DOHH2 (cell line): ENCODE data around the gene CCL16.
A peak's percentile ranks its signal among the peaks of the same experiment; 100 is the strongest.

Experiments used
- H3F3A ChIP-seq: fragments of 200-600 bp; sonication (generic), shearing (Covaris generic); 2 replicates; pipeline ENCODE4 v1.6.0; 2016; ENCODE audit warnings: antibody characterized with exemption, mild to moderate bottlenecking; ENCODE audit not compliant: control insufficient read depth, insufficient read depth
- H3K27ac ChIP-seq: fragments of 200-600 bp; sonication (generic); 2 replicates; pipeline ENCODE4 v1.5.1; 2014; ENCODE audit warnings: low read depth, mild to moderate bottlenecking, low read length, moderate library complexity
- H3K27me3 ChIP-seq: fragments of 200-600 bp; sonication (generic); 2 replicates; pipeline ENCODE4 v1.6.1; 2014; ENCODE audit warnings: mild to moderate bottlenecking, low read length, mixed read lengths; ENCODE audit not compliant: control insufficient read depth
- H3K36me3 ChIP-seq: fragments of 200-600 bp; sonication (generic); 2 replicates; pipeline ENCODE4 v1.6.1; 2014; ENCODE audit warnings: mild to moderate bottlenecking, low read length, moderate library complexity, mixed read lengths; ENCODE audit not compliant: control insufficient read depth
- H3K4me1 ChIP-seq: fragments of 200-600 bp; sonication (generic); 2 replicates; pipeline ENCODE4 v1.6.1; 2014; ENCODE audit warnings: mild to moderate bottlenecking, low read length, mixed read lengths; ENCODE audit not compliant: control insufficient read depth
- H3K4me2 ChIP-seq: fragments of 200-600 bp; sonication (generic); 2 replicates; pipeline ENCODE4 v1.6.0; 2014; ENCODE audit warnings: mild to moderate bottlenecking, low read length, moderate library complexity
- H3K4me3 ChIP-seq: fragments of 200-600 bp; sonication (generic); 2 replicates; pipeline ENCODE4 v1.5.1; 2014; ENCODE audit warnings: mild to moderate bottlenecking, low read length, mixed read lengths
- H3K79me2 ChIP-seq: fragments of 200-600 bp; sonication (generic); 2 replicates; pipeline ENCODE4 v1.6.1; 2014; ENCODE audit warnings: mild to moderate bottlenecking, low read length, mixed read lengths; ENCODE audit not compliant: control insufficient read depth
- H3K9me2 ChIP-seq: fragments of 200-600 bp; sonication (generic); replicated peaks from 2 replicates; pipeline ENCODE4 v1.6.1; 2014; ENCODE audit warnings: mild to moderate bottlenecking, low read length, mixed read lengths; ENCODE audit not compliant: control insufficient read depth
- H3K9me3 ChIP-seq: fragments of 200-600 bp; sonication (generic); 2 replicates; pipeline ENCODE4 v1.6.1; 2014; ENCODE audit warnings: antibody characterized with exemption, low read length, mixed read lengths; ENCODE audit not compliant: control insufficient read depth, insufficient read depth
- H4K20me1 ChIP-seq: fragments of 200-600 bp; sonication (generic); 2 replicates; pipeline ENCODE4 v1.6.0; 2014; ENCODE audit warnings: low read depth, mild to moderate bottlenecking, antibody characterized with exemption, low read length, moderate library complexity; ENCODE audit not compliant: control insufficient read depth, insufficient read depth
- EZH2phosphoT487 ChIP-seq: fragments of 200-600 bp; sonication (generic); IDR thresholded peaks from 2 replicates; pipeline ENCODE4 v1.6.1; 2017; ENCODE audit warnings: borderline replicate concordance, mild to moderate bottlenecking, antibody characterized with exemption, low read length, moderate library complexity, mixed read lengths
- TF ChIP-seq, protein P1 (sequence below): fragments of 200-600 bp; sonication (generic); IDR thresholded peaks from one replicate; pipeline ENCODE4 v1.5.1; 2014; ENCODE audit warnings: antibody characterized with exemption, mild to moderate bottlenecking, low read depth, low read length; ENCODE audit not compliant: poor library complexity, severe bottlenecking

CCL16 gene

DNA sequence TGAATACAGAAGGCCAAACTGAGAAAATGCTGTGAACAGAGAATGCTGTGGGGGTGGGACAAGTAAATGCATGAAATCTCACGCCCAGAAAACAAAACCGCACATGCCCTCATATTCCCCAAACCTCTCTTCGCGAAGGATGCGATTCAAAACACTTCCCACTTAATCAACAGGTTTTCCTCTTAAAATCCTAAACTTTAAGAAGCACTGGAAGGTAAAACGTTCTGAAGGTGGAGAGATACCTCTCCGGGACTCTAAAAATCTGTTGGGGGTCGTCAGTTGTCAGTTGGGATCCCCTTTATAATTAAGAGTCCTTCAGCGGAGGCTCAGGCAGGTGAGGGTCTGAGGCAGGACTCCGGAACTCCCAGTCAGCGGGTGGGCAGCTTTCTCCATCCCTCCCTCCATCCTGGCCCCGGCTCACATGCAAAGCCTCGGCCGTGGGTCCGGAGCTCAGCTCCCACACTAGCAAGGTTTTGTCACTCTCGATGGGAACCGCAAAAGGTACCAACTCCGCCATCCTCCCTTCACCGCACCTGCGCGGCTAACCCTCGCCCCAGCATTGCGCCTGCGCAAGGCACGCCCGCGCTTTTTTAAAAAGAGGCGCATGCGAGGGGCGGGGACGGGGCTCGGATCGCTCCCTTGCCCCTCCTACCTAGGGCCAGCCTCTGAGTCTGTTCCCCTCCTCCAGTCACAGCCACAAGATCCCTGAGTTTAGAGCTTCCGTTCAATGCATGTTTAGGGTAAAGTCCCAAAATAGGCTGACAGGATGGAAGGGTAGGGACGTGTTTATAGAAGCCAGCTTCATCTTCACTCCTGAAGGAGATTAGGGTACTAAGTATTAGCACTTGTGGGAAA lies 50.9 kb downstream of the CCL16 start, which contains the start of gene RDM1:
Gene RDM1, minus strand, starts transcription at position 563 of the 855 bp plus-strand sequence. Its CDS starts 46 bp downstream, at position 517.
- Histone ChIP-seq H3F3A (peaks cover 3% of the 10 kb centered on the region; the same call in 1 of the 2 replicates), H3K4me3 (peak within 1 kb of the TSS; percentile 83), H3K27me3 (0 out of 2 replicates have a peak, but pooled peaks cover 2% of the 10 kb centered on the region), H3K27ac (no peak within 1 kb of the TSS), H3K36me3 (no peaks in the 10 kb centered on the region), H3K4me1 (peaks cover 19% of the 10 kb centered on the region), H3K9me2 (no peaks in the 10 kb centered on the region), H3K4me2 (peak within 1 kb of the TSS; percentile 76), H3K9me3 (no peaks in the 10 kb centered on the region), H4K20me1 (no peaks in the 10 kb centered on the region), H3K79me2 (peaks cover 3% of the 10 kb centered on the region)
- TF ChIP-seq, protein P1, sequence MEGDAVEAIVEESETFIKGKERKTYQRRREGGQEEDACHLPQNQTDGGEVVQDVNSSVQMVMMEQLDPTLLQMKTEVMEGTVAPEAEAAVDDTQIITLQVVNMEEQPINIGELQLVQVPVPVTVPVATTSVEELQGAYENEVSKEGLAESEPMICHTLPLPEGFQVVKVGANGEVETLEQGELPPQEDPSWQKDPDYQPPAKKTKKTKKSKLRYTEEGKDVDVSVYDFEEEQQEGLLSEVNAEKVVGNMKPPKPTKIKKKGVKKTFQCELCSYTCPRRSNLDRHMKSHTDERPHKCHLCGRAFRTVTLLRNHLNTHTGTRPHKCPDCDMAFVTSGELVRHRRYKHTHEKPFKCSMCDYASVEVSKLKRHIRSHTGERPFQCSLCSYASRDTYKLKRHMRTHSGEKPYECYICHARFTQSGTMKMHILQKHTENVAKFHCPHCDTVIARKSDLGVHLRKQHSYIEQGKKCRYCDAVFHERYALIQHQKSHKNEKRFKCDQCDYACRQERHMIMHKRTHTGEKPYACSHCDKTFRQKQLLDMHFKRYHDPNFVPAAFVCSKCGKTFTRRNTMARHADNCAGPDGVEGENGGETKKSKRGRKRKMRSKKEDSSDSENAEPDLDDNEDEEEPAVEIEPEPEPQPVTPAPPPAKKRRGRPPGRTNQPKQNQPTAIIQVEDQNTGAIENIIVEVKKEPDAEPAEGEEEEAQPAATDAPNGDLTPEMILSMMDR, result no peak
- TF ChIP-seq EZH2phosphoT487, result no peak

DNA sequence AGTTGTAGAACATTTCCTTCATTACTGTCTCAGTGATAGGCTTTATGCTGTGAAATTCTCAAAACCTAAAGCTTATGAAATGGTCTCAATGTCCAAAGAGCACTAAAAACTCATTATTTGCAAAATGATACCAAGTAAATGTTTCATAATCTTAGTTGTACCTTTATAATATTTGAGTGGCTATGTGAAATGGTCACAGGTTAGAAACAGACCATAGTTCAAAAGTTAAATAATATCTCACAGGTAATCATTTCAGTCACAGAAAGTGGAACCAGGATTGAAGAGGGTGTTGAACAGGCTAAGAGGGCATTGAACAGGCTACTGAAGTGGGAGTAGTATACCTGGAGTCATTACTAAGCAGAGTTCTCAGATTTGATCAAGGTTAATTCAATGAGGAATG lies 53.6 kb downstream of the CCL16 start:
- Histone ChIP-seq H3K4me3 (no peak overlapping the region), H3K9me3 (no peaks in the 10 kb centered on the region), H3K4me2 (no peak overlapping the region), H3K27me3 (no peaks in the 10 kb centered on the region), H3K27ac (no peak overlapping the region), H3K4me1 (peaks cover 24% of the 10 kb centered on the region), H3K79me2 (peaks cover 3% of the 10 kb centered on the region), H3F3A (peaks cover 3% of the 10 kb centered on the region; the same call in 1 of the 2 replicates), H3K9me2 (no peaks in the 10 kb centered on the region), H4K20me1 (no peaks in the 10 kb centered on the region), H3K36me3 (peaks cover 3% of the 10 kb centered on the region)
- TF ChIP-seq, protein P1, result no peak
- no peak for TF ChIP-seq EZH2phosphoT487
